Activated T-helper 1 cell treated with Interleukin-2 at 50 U/mL for 16 hours (primary cell): ENCODE data around the gene INPP5D.
"Not testable (repeated sequence)": the region's sequence is repeated elsewhere in the genome, so short reads cannot be mapped to it uniquely, and the experiment has no call there.

Experiments used
- DNase-seq: peaks from one replicate; pipeline ENCODE4 v3.0.0-alpha.2; 2020; ENCODE audit warnings: low read depth

INPP5D gene

GRCh38 chr2:233059797-233060500, at the start of gene INPP5D:
TSS of gene INPP5D (plus strand) at chr2:233060342. CDS start at chr2:233060479, 137 bp downstream.
- DNase-seq, result peak; percentile 58

- no peak for DNase-seq
These were observed 49.4 kb upstream of the INPP5D start for GRCh38 chr2:233010569-233011267.

GRCh38 chr2:233011268-233011650, 48.9 kb upstream of the INPP5D start:
- no peak for DNase-seq

- no peak for DNase-seq
These were observed 48.4 kb upstream of the INPP5D start for GRCh38 chr2:233011702-233012131.

- DNase-seq, result no peak
These were observed 47.7 kb upstream of the INPP5D start for GRCh38 chr2:233012301-233012971.

GRCh38 chr2:233013027-233013461, 47.1 kb upstream of the INPP5D start, which contains the start of gene NGEF:
TSS of gene NGEF (minus strand) at chr2:233013256. CDS start at chr2:232974890, 38,366 bp downstream.
- DNase-seq, result no peak

GRCh38 chr2:233013650-233014049, 46.5 kb upstream of the INPP5D start:
- no peak for DNase-seq

- DNase-seq, result no peak
These were observed 45.0 kb upstream of the INPP5D start for GRCh38 chr2:233015019-233015645.

- no peak for DNase-seq
These were observed 42.2 kb upstream of the INPP5D start for GRCh38 chr2:233017947-233018346.

GRCh38 chr2:233019610-233020009, 40.5 kb upstream of the INPP5D start:
- DNase-seq, result not testable (repeated sequence)

- no peak for DNase-seq
These were observed 39.7 kb upstream of the INPP5D start for GRCh38 chr2:233020454-233020853.

- no peak for DNase-seq
These were observed 38.4 kb upstream of the INPP5D start for GRCh38 chr2:233021771-233022170.

GRCh38 chr2:233022561-233022960, 37.6 kb upstream of the INPP5D start:
- no peak for DNase-seq

GRCh38 chr2:233023007-233023760, 37.0 kb upstream of the INPP5D start:
- DNase-seq, result no peak

- no peak for DNase-seq
These were observed 36.3 kb upstream of the INPP5D start for GRCh38 chr2:233023761-233024410.

- no peak for DNase-seq
These were observed 34.4 kb upstream of the INPP5D start for GRCh38 chr2:233025706-233026105.

- DNase-seq, result no peak
These were observed 33.8 kb upstream of the INPP5D start for GRCh38 chr2:233026198-233026813.

GRCh38 chr2:233029321-233029720, 30.8 kb upstream of the INPP5D start:
- DNase-seq, result no peak

GRCh38 chr2:233031556-233032500, 28.3 kb upstream of the INPP5D start:
- no peak for DNase-seq
